Testis (tissue), 3 donors: Measurements from ENCODE around the gene STK40. TPM values are rescaled to one million over a fixed set of nuclear protein-coding genes. Genes with fewer than 3 reads are reported as not detected.

Source experiments
- DNase-seq: peaks from one replicate; pipeline ENCODE4 v3.0.0-alpha.2; 2019
- H3K27ac ChIP-seq, 2 donors: fragments of 200-600 bp; sonication (generic); one replicate each; pipeline ENCODE4 v1.5.1; 2019
- H3K27me3 ChIP-seq: fragments of 200-600 bp; sonication (generic); one replicate; pipeline ENCODE4 v1.5.1; 2019
- H3K36me3 ChIP-seq: fragments of 200-600 bp; sonication (generic); one replicate; pipeline ENCODE4 v1.5.1; 2017; ENCODE audit warnings: low read depth; ENCODE audit errors: missing control alignments
- H3K4me1 ChIP-seq: fragments of 200-600 bp; sonication (generic); one replicate; pipeline ENCODE4 v1.5.1; 2019
- H3K4me3 ChIP-seq, 2 donors: fragments of 200-600 bp; sonication (generic); one replicate each; pipeline ENCODE4 v1.5.1; 2017 to 2019
- H3K9me3 ChIP-seq: fragments of 200-600 bp; sonication (generic); one replicate; pipeline ENCODE4 v1.5.1; 2017
- CTCF ChIP-seq, 3 experiments: fragments of 450-650 bp in 2 of 3; fragments of 200-600 bp in 1 of 3; sonication (generic) in 1 of 3; IDR thresholded peaks; one replicate each; pipeline ENCODE4 v1.5.1; 2016 to 2019; ENCODE audit warnings: antibody characterized with exemption in 3 of 3, mild to moderate bottlenecking in 2 of 3, moderate library complexity in 1 of 3
- POLR2A ChIP-seq: fragments of 450-650 bp; IDR thresholded peaks from one replicate; pipeline ENCODE4 v1.6.1; 2017; ENCODE audit warnings: antibody characterized with exemption, mild to moderate bottlenecking, moderate library complexity
- WGBS, 2 donors: methylation state at CpG; one replicate each; pipeline ENCODE4 v1.1.5; 2018; 5-methylcytosine and 5-hydroxymethylcytosine counted together
- intact Hi-C: fragments of 100-400 bp; cut with DNase I; formaldehyde crosslinking; loops from one replicate; pipeline ENCODE4 v1.15.1; 2023; ENCODE audit warnings: low total_unique reads
- polyA plus RNA-seq: library from polyadenylated mRNA; stranded (reverse); fragments of 350-450 nt; fragmentation: Illumina TruSeq; extraction: RNeasy Lipid Tissue Mini Kit (QIAGEN cat#74804); gene quantifications from one replicate; pipeline ENCODE4 v1.2.3, GENCODE V29; 2014; ENCODE audit warnings: low read depth, low replicate concordance; ENCODE audit not compliant: insufficient read depth
- total RNA-seq, 2 donors: library from RNA; depleted of rRNA; stranded (reverse); fragments of >200 nt; gene quantifications; one replicate each; pipeline ENCODE4 v1.2.3, GENCODE V29; 2016

STK40 gene
- total and polyA plus RNA-seq, 3 donors from 2014 or later, result 126 to 159 (median 140) TPM

DNA sequence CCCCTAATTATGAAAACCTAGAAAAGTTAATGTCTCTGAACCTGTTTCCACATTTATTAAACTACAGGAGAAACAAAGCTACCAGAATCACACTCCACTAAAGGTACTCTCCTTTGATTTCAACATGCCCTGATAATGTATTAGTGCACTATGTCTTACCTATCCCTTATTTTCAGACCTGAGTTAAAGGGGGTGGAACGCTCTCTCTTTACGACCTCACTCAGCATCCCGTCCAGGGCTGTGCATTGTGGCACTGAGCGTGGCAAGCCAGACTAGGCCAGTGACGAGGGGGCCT lies 11.3 kb upstream of the STK40 start:
- no peaks in the 10 kb centered on the region for H3K36me3 ChIP-seq
- intact Hi-C loops, result no loop called here
- H3K27ac ChIP-seq, result peak overlapping the region; percentile 87 to 96
- peaks cover 24% of the 10 kb centered on the region for H3K4me1 ChIP-seq
- H3K9me3 ChIP-seq, result no peaks in the 10 kb centered on the region
- no peak for DNase-seq
- WGBS, 2 donors, result 2 to 4% methylated on average over 5 of the region's 5 CpGs
- H3K27me3 ChIP-seq, result no peaks in the 10 kb centered on the region
- peak overlapping the region; percentile 69 to 97 for H3K4me3 ChIP-seq
- TF ChIP-seq POLR2A (no peak), CTCF (IDR thresholded peaks at IDR 0.05) (no peak)

- intact Hi-C loops, result no loop called here
- no peak for TF ChIP-seq CTCF (IDR thresholded peaks at IDR 0.05)
- no peak for TF ChIP-seq POLR2A
- DNase-seq, result peak; percentile 36
- WGBS, 2 donors, result 70 to 83% methylated on average over 6 of the region's 6 CpGs
- no peaks in the 10 kb centered on the region for H3K9me3 ChIP-seq
- peak overlapping the region; percentile 15 to 87 for H3K27ac ChIP-seq
- peaks cover 24% of the 10 kb centered on the region for H3K4me1 ChIP-seq
- H3K4me3 ChIP-seq, result no peak overlapping the region
- no peaks in the 10 kb centered on the region for H3K36me3 ChIP-seq
- H3K27me3 ChIP-seq, result no peaks in the 10 kb centered on the region
These were observed 10.6 kb upstream of the STK40 start for GRCh38 chr1:36396359-36396758.

DNA sequence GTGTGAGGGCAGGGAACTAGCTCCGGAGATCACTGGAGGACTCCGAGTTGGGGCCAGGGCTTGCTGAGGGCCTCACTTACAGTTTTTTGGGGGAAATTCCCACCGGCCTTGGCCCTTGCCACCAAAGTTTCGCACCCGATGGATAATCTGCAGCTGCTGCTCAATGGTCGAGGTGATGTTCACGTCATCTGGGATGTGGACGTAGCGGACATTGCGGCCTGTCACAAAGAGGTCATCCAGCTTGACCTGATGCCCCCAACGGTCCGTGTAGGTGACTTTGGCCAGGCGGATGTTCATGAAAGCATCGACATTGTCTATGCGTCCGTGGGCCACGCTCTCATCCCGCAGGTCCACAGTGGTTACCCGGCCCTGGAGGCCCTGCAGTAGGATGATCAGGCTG lies 8.0 kb upstream of the STK40 start:
- Histone ChIP-seq H3K36me3 (no peaks in the 10 kb centered on the region), H3K27me3 (no peaks in the 10 kb centered on the region), H3K4me1 (peaks cover 38% of the 10 kb centered on the region), H3K4me3 (no peak overlapping the region), H3K9me3 (no peaks in the 10 kb centered on the region), H3K27ac (no peak overlapping the region)
- DNase-seq, result no peak
- TF ChIP-seq POLR2A (no peak), CTCF (IDR thresholded peaks at IDR 0.05) (no peak)
- intact Hi-C loops, result no loop called here
- 86 to 95% methylated on average over 7 to 19 of the region's 19 CpGs for WGBS, 2 donors

GRCh38 chr1:36392836-36393235 lies 7.1 kb upstream of the STK40 start:
- TF ChIP-seq POLR2A (no peak), CTCF (IDR thresholded peaks at IDR 0.05) (no peak)
- H3K27ac ChIP-seq, result peak overlapping the region; percentile 33 to 37
- DNase-seq, result no peak
- H3K27me3 ChIP-seq, result no peaks in the 10 kb centered on the region
- peaks cover 40% of the 10 kb centered on the region for H3K4me1 ChIP-seq
- H3K36me3 ChIP-seq, result no peaks in the 10 kb centered on the region
- intact Hi-C loops, result no loop called here
- no peaks in the 10 kb centered on the region for H3K9me3 ChIP-seq
- no peak overlapping the region for H3K4me3 ChIP-seq
- 62 to 76% methylated on average over 4 of the region's 4 CpGs for WGBS, 2 donors

- no peaks in the 10 kb centered on the region for H3K27me3 ChIP-seq
- intact Hi-C loops, result no loop called here
- TF ChIP-seq POLR2A, result no peak
- 85 to 87% methylated on average over 8 of the region's 8 CpGs for WGBS, 2 donors
- no peak overlapping the region for H3K4me3 ChIP-seq
- H3K36me3 ChIP-seq, result no peaks in the 10 kb centered on the region
- DNase-seq, result no peak
- no peaks in the 10 kb centered on the region for H3K9me3 ChIP-seq
- peaks cover 50% of the 10 kb centered on the region for H3K4me1 ChIP-seq
- H3K27ac ChIP-seq, result peak overlapping the region; percentile 92 to 97
These were observed 5.5 kb upstream of the STK40 start for GRCh38 chr1:36391271-36391670.
